ENCODE measurements around the gene EPHB1. TPM values are rescaled to one million over a fixed set of nuclear protein-coding genes. Genes with fewer than 3 reads are reported as not detected.

Gene EPHB1
- total RNA-seq, 1 experiment from 2014 or later = 0.11 TPM

DNA sequence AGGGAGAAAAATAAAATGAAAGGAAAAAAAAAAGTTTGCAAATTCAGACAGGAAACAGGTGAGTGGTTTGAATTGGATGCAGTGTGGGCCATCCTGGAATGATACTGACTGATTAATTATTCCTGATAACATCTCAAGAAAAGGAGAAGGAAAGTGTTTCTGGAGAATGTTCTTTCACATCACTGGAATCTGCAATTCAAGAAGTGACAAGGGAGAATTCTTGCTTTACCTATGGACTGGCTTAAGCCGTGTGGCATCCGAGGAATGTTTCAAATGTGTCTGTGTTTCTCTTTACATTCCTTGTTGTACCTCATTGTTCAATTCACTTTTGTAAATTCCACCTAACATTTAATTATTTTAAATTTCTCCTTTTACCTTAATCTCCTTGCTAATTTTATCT is 465.0 kb downstream of the EPHB1 start:
- no peaks in the 10 kb centered on the region for H3K4me1 ChIP-seq (ENCODE audit: insufficient read depth, low read length, poor library complexity, severe bottlenecking)
- no peaks in the 10 kb centered on the region for H3K27me3 ChIP-seq (replicated peaks; ENCODE audit: insufficient read depth, low read depth, low read length, poor library complexity)
- no peak overlapping the region for H3K4me3 ChIP-seq (ENCODE audit: low read depth, low read length, poor library complexity, severe bottlenecking)
- H3K27ac ChIP-seq (ENCODE audit: low read depth, low read length, poor library complexity, severe bottlenecking) = no peak overlapping the region
- DNase-seq (ENCODE audit: low spot score) = no peak
- CTCF ChIA-PET = no interaction called here
- no peaks in the 10 kb centered on the region for H3K36me3 ChIP-seq (ENCODE audit: insufficient read depth, low read length, poor library complexity, severe bottlenecking)
- BruUV-seq (replicated peaks) = no TSS peak
- intact Hi-C loops (cut with micrococcal nuclease; ENCODE audit: unreplicated experiment) = no loop called here
- H3K9me3 ChIP-seq (ENCODE audit: low read depth, low read length, poor library complexity, severe bottlenecking) = no peaks in the 10 kb centered on the region
- no peak for TF ChIP-seq EZH2 (IDR thresholded peaks at IDR 0.05; ENCODE audit: borderline replicate concordance, low read depth, low read length, poor library complexity, severe bottlenecking)
- TF ChIP-seq, protein P1, sequence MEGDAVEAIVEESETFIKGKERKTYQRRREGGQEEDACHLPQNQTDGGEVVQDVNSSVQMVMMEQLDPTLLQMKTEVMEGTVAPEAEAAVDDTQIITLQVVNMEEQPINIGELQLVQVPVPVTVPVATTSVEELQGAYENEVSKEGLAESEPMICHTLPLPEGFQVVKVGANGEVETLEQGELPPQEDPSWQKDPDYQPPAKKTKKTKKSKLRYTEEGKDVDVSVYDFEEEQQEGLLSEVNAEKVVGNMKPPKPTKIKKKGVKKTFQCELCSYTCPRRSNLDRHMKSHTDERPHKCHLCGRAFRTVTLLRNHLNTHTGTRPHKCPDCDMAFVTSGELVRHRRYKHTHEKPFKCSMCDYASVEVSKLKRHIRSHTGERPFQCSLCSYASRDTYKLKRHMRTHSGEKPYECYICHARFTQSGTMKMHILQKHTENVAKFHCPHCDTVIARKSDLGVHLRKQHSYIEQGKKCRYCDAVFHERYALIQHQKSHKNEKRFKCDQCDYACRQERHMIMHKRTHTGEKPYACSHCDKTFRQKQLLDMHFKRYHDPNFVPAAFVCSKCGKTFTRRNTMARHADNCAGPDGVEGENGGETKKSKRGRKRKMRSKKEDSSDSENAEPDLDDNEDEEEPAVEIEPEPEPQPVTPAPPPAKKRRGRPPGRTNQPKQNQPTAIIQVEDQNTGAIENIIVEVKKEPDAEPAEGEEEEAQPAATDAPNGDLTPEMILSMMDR (conservative IDR thresholded peaks at IDR 0.05; ENCODE audit: low read depth, low read length) = no peak
- POLR2A ChIA-PET (ENCODE audit: low non-redundant PET) = no interaction called here

DNA sequence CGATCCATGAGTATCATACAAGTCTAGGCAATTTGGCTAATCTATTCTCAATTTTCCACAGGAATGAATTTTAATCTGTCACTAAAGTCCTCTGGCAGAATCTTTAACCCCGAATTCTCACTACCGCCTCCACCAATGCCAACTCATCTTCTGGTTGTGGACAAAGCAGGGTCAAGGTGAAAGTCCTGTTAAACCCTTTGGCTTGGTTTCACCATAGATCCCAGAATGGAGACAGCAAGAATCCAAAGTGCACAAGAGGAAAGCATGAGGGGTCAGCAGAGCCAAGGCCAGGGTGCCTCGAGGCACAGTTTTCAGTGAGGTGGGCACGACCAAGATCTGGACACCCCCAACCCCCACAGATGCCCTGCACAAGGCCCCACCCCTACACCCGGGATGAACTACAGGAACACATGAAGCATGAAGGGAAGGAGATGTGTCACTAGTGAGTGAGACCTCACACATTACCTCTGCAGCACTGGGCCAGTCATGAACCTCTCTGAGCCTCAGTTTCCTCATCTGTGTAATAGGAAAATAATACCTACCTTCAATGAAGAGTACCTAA is 466.2 kb downstream of the EPHB1 start:
- no peaks in the 10 kb centered on the region for H3K36me3 ChIP-seq (ENCODE audit: insufficient read depth, low read length, poor library complexity, severe bottlenecking)
- H3K9me3 ChIP-seq (ENCODE audit: low read depth, low read length, poor library complexity, severe bottlenecking) = no peaks in the 10 kb centered on the region
- no peak for DNase-seq (ENCODE audit: low spot score)
- intact Hi-C loops (cut with micrococcal nuclease; ENCODE audit: unreplicated experiment) = no loop called here
- H3K4me3 ChIP-seq (ENCODE audit: low read depth, low read length, poor library complexity, severe bottlenecking) = no peak overlapping the region
- CTCF ChIA-PET = no interaction called here
- no peak for TF ChIP-seq EZH2 (IDR thresholded peaks at IDR 0.05; ENCODE audit: borderline replicate concordance, low read depth, low read length, poor library complexity, severe bottlenecking)
- TF ChIP-seq, protein P1 (conservative IDR thresholded peaks at IDR 0.05; ENCODE audit: low read depth, low read length) = no peak
- no peaks in the 10 kb centered on the region for H3K4me1 ChIP-seq (ENCODE audit: insufficient read depth, low read length, poor library complexity, severe bottlenecking)
- POLR2A ChIA-PET (ENCODE audit: low non-redundant PET) = no interaction called here
- H3K27me3 ChIP-seq (replicated peaks; ENCODE audit: insufficient read depth, low read depth, low read length, poor library complexity) = no peaks in the 10 kb centered on the region
- H3K27ac ChIP-seq (ENCODE audit: low read depth, low read length, poor library complexity, severe bottlenecking) = no peak overlapping the region
- BruUV-seq (replicated peaks) = no TSS peak

DNA sequence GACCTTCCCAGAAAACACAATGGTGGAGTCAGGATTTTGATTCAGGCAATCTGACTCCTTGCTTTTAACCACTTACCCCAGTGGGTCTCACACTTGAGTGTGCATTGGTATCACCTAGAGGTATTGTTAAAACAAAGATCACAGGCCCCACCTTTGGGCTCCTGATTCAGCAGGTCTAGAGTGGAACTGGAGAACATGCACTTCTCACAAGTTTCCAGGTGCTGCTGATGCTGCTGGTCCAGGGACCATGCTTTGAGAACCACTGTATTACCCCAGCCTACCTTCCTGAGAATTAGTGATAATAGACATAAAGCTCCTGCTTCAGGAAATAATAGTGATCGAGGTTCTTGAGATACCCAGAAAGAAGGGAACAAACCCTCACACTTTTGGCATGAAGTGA is 466.9 kb downstream of the EPHB1 start:
- BruUV-seq (replicated peaks) = no TSS peak
- Histone ChIP-seq H3K27ac (ENCODE audit: low read depth, low read length, poor library complexity, severe bottlenecking) (no peak overlapping the region), H3K27me3 (replicated peaks; ENCODE audit: insufficient read depth, low read depth, low read length, poor library complexity) (no peaks in the 10 kb centered on the region), H3K4me1 (ENCODE audit: insufficient read depth, low read length, poor library complexity, severe bottlenecking) (no peaks in the 10 kb centered on the region), H3K36me3 (ENCODE audit: insufficient read depth, low read length, poor library complexity, severe bottlenecking) (no peaks in the 10 kb centered on the region), H3K9me3 (ENCODE audit: low read depth, low read length, poor library complexity, severe bottlenecking) (no peaks in the 10 kb centered on the region), H3K4me3 (ENCODE audit: low read depth, low read length, poor library complexity, severe bottlenecking) (no peak overlapping the region)
- POLR2A ChIA-PET (ENCODE audit: low non-redundant PET) = no interaction called here
- intact Hi-C loops (cut with micrococcal nuclease; ENCODE audit: unreplicated experiment) = no loop called here
- no peak for TF ChIP-seq EZH2 (IDR thresholded peaks at IDR 0.05; ENCODE audit: borderline replicate concordance, low read depth, low read length, poor library complexity, severe bottlenecking)
- TF ChIP-seq, protein P1 (conservative IDR thresholded peaks at IDR 0.05; ENCODE audit: low read depth, low read length) = no peak
- DNase-seq (ENCODE audit: low spot score) = no peak
- CTCF ChIA-PET = no interaction called here

Data from A673 (cell line).